IPS DF 4.7 (cell line): ENCODE measurements around the gene SP6.

ENCODE experiments used
- DNase-seq: peaks from one replicate; pipeline ENCODE4 v3.0.0-alpha.2; 2013; ENCODE audit warnings: low spot score; ENCODE audit errors: extremely low read depth

Gene SP6

GRCh38 chr17:47838636-47839035 lies 12.3 kb downstream of the SP6 start:
- no peak for DNase-seq

- DNase-seq = no peak
Observed at GRCh38 chr17:47837401-47838039, 13.4 kb downstream of the SP6 start.

GRCh38 chr17:47836601-47837000 lies 14.4 kb downstream of the SP6 start:
- no peak for DNase-seq

- DNase-seq = no peak
Observed at GRCh38 chr17:47834756-47835155, 16.2 kb downstream of the SP6 start.

- DNase-seq = no peak
Observed at GRCh38 chr17:47831934-47832327, 19.0 kb downstream of the SP6 start.

GRCh38 chr17:47831003-47831933 lies 19.7 kb downstream of the SP6 start, which contains the start of the genes LRRC46 and MRPL10:
LRRC46 (plus strand) TSS chr17:47831670; CDS start chr17:47831990, 320 bp downstream.
MRPL10 (minus strand) TSS chr17:47831541; CDS start chr17:47831511, 30 bp downstream.
- DNase-seq = peak; percentile 82

- DNase-seq = no peak
Observed at GRCh38 chr17:47830396-47831002, 20.5 kb downstream of the SP6 start.

GRCh38 chr17:47829870-47830269 lies 21.1 kb downstream of the SP6 start:
- no peak for DNase-seq

- no peak for DNase-seq
Observed at GRCh38 chr17:47823519-47823918, 27.4 kb downstream of the SP6 start.

GRCh38 chr17:47822785-47823184 lies 28.2 kb downstream of the SP6 start:
- no peak for DNase-seq

GRCh38 chr17:47821424-47822391 lies 29.3 kb downstream of the SP6 start, which contains the start of gene OSBPL7:
OSBPL7 (minus strand) TSS chr17:47821794; CDS start chr17:47820278, 1,516 bp downstream.
- DNase-seq = no peak

GRCh38 chr17:47821031-47821423 lies 29.9 kb downstream of the SP6 start:
- DNase-seq = no peak

- DNase-seq = no peak
Observed at GRCh38 chr17:47820033-47820789, 30.8 kb downstream of the SP6 start.

GRCh38 chr17:47819475-47819874 lies 31.5 kb downstream of the SP6 start:
- DNase-seq = no peak

GRCh38 chr17:47818002-47818695 lies 32.8 kb downstream of the SP6 start:
- DNase-seq = no peak

- no peak for DNase-seq
Observed at GRCh38 chr17:47816947-47817346, 34.0 kb downstream of the SP6 start.

- no peak for DNase-seq
Observed at GRCh38 chr17:47816111-47816735, 34.7 kb downstream of the SP6 start.

GRCh38 chr17:47815106-47815918 lies 35.7 kb downstream of the SP6 start:
- no peak for DNase-seq
